ENCODE data around the gene CCR7. TPM values are rescaled to one million over a fixed set of nuclear protein-coding genes. Genes with fewer than 3 reads are reported as not detected.

CCR7 gene
- total and polyA plus RNA-seq, 5 experiments from 2014 or later, result 571 to 2,008 (median 897) TPM

- ATAC-seq (peak; percentile 8 to 20), DNase-seq (peak; percentile 48 to 88 (median 61))
- peak overlapping the region in 9 of 10 donors; percentile 18 to 96 (median 77) for H3K27ac Mint-ChIP-seq
- peaks cover 34 to 78% (median 70%) of the 10 kb centered on the region in 4 donors for H3K4me1 Mint-ChIP-seq
- H3K27me3 Mint-ChIP-seq, result peaks cover 0 to 3% (median 0%) of the 10 kb centered on the region in 5 donors
- POLR2A ChIA-PET, result interaction anchor here (0.6 to 34.1 kb wide), 16 partner anchors 8 to 174 kb away, joined by 3 to 1289 read pairs (median 6); partner anchors contain the start of genes CCR7 and IGFBP4
- peaks cover 0 to 3% (median 0%) of the 10 kb centered on the region in 3 donors for H3K36me3 Mint-ChIP-seq
- H3K4me3 Mint-ChIP-seq, result peak overlapping the region in 9 of 10 donors; percentile 29 to 65 (median 39)
- peaks cover 0 to 8% (median 0%) of the 10 kb centered on the region in 9 donors for H3K9me3 Mint-ChIP-seq
Observed at GRCh38 chr17:40531051-40531991, 34.0 kb downstream of the CCR7 start.

- H3K27ac Mint-ChIP-seq, result peak overlapping the region in 8 of 10 donors; percentile 51 to 96 (median 79)
- no peak for DNase-seq
- peak overlapping the region in 9 of 10 donors; percentile 22 to 65 (median 39) for H3K4me3 Mint-ChIP-seq
- H3K36me3 Mint-ChIP-seq, result peaks cover 0 to 6% (median 3%) of the 10 kb centered on the region in 3 donors
- H3K9me3 Mint-ChIP-seq, result peaks cover 0 to 16% (median 2%) of the 10 kb centered on the region in 9 donors
- peaks cover 31 to 71% (median 62%) of the 10 kb centered on the region in 4 donors for H3K4me1 Mint-ChIP-seq
- ATAC-seq, result no peak
- POLR2A ChIA-PET, result interaction anchor here (0.5 to 34.1 kb wide), 8 partner anchors 11 to 126 kb away, joined by 3 to 1289 read pairs (median 4); partner anchors contain the start of gene CCR7
- peaks cover 0 to 3% (median 0%) of the 10 kb centered on the region in 5 donors for H3K27me3 Mint-ChIP-seq
Observed at GRCh38 chr17:40530531-40530994, 34.7 kb downstream of the CCR7 start.

- peaks cover 0 to 22% (median 5%) of the 10 kb centered on the region in 9 donors for H3K9me3 Mint-ChIP-seq
- POLR2A ChIA-PET, result interaction anchor here (0.5 to 34.1 kb wide), 6 partner anchors 12 to 125 kb away, joined by 3 to 1289 read pairs (median 4); partner anchors contain the start of gene CCR7
- DNase-seq (no peak), ATAC-seq (no peak)
- peak overlapping the region in 4 of 10 donors; percentile 51 to 89 (median 63) for H3K27ac Mint-ChIP-seq
- H3K4me3 Mint-ChIP-seq, result no peak overlapping the region
- peaks cover 3 to 12% (median 5%) of the 10 kb centered on the region in 3 donors for H3K36me3 Mint-ChIP-seq
- H3K27me3 Mint-ChIP-seq, result peaks cover 0 to 3% (median 0%) of the 10 kb centered on the region in 5 donors
- H3K4me1 Mint-ChIP-seq, result peaks cover 31 to 65% (median 60%) of the 10 kb centered on the region in 4 donors
Observed at GRCh38 chr17:40529991-40530390, 35.3 kb downstream of the CCR7 start.

GRCh38 chr17:40528692-40529417 is 36.4 kb downstream of the CCR7 start:
- H3K27me3 Mint-ChIP-seq, result peaks cover 0 to 3% (median 0%) of the 10 kb centered on the region in 5 donors
- peak overlapping the region in 3 of 10 donors; percentile 42 to 62 (median 53) for H3K4me3 Mint-ChIP-seq
- peak overlapping the region in 6 of 10 donors; percentile 31 to 91 (median 64) for H3K27ac Mint-ChIP-seq
- peaks cover 26 to 55% (median 51%) of the 10 kb centered on the region in 4 donors for H3K4me1 Mint-ChIP-seq
- peaks cover 0 to 33% (median 16%) of the 10 kb centered on the region in 9 donors for H3K9me3 Mint-ChIP-seq
- ATAC-seq, result no peak
- peak in 2 of 10 donors; percentile 45 to 46 for DNase-seq
- POLR2A ChIA-PET, result interaction anchor here (0.5 to 34.1 kb wide), 6 partner anchors 11 to 418 kb away, joined by 3 to 1289 read pairs (median 5); partner anchors contain the start of gene CCR7
- H3K36me3 Mint-ChIP-seq, result peaks cover 3 to 18% (median 16%) of the 10 kb centered on the region in 3 donors

GRCh38 chr17:40526668-40527067 is 38.6 kb downstream of the CCR7 start:
- POLR2A ChIA-PET, result interaction anchor here (0.5 to 34.1 kb wide), 2 partner anchors 32 to 37 kb away, joined by 3 to 1289 read pairs; partner anchors contain the start of gene CCR7
- H3K36me3 Mint-ChIP-seq, result peaks cover 0 to 18% (median 16%) of the 10 kb centered on the region in 3 donors
- DNase-seq (no peak), ATAC-seq (no peak)
- H3K4me3 Mint-ChIP-seq, result no peak overlapping the region
- peak overlapping the region in 1 of 10 donors; percentile 53 for H3K27ac Mint-ChIP-seq
- H3K9me3 Mint-ChIP-seq, result peaks cover 0 to 29% (median 19%) of the 10 kb centered on the region in 9 donors
- peaks cover 11 to 42% (median 35%) of the 10 kb centered on the region in 4 donors for H3K4me1 Mint-ChIP-seq
- no peaks in the 10 kb centered on the region for H3K27me3 Mint-ChIP-seq

GRCh38 chr17:40525294-40525693 is 40.0 kb downstream of the CCR7 start:
- Mint-ChIP-seq H3K27ac (no peak overlapping the region), H3K36me3 (peaks cover 0 to 18% (median 16%) of the 10 kb centered on the region in 3 donors)

GRCh38 chr17:40524243-40524965 is 40.9 kb downstream of the CCR7 start:
- Mint-ChIP-seq H3K9me3 (peaks cover 0 to 29% (median 19%) of the 10 kb centered on the region in 9 donors), H3K27ac (no peak overlapping the region), H3K4me1 (peaks cover 2 to 27% (median 23%) of the 10 kb centered on the region in 4 donors), H3K36me3 (peaks cover 0 to 18% (median 16%) of the 10 kb centered on the region in 3 donors), H3K4me3 (no peak overlapping the region), H3K27me3 (no peaks in the 10 kb centered on the region)
- DNase-seq (no peak), ATAC-seq (no peak)
- POLR2A ChIA-PET, result interaction anchor here (0.7 to 34.1 kb wide), 2 partner anchors 9 to 35 kb away, joined by 3 to 1289 read pairs; partner anchors contain the start of gene CCR7

More at GRCh38 chr17:40525294-40525693, 40.0 kb downstream of the CCR7 start:
- POLR2A ChIA-PET, result interaction anchor here (0.6 to 34.1 kb wide), 3 partner anchors 34 to 50 kb away, joined by 3 to 1289 read pairs (median 5); partner anchors contain the start of gene CCR7
- DNase-seq (no peak), ATAC-seq (no peak)
- no peaks in the 10 kb centered on the region for H3K27me3 Mint-ChIP-seq
- H3K4me3 Mint-ChIP-seq, result no peak overlapping the region
- peaks cover 2 to 34% (median 25%) of the 10 kb centered on the region in 4 donors for H3K4me1 Mint-ChIP-seq
- peaks cover 0 to 29% (median 19%) of the 10 kb centered on the region in 9 donors for H3K9me3 Mint-ChIP-seq

GRCh38 chr17:40522961-40523310 is 42.3 kb downstream of the CCR7 start:
- DNase-seq (no peak), ATAC-seq (no peak)
- H3K27ac Mint-ChIP-seq, result no peak overlapping the region
- no peaks in the 10 kb centered on the region for H3K27me3 Mint-ChIP-seq
- H3K4me1 Mint-ChIP-seq, result peaks cover 10 to 27% (median 24%) of the 10 kb centered on the region in 4 donors
- POLR2A ChIA-PET, result interaction anchor here (1.0 to 1.5 kb wide), 3 partner anchors 9 to 38 kb away, joined by 3 to 4 read pairs (median 3); no protein-coding TSS in a partner anchor
- peaks cover 0 to 29% (median 19%) of the 10 kb centered on the region in 9 donors for H3K9me3 Mint-ChIP-seq
- peaks cover 0 to 18% (median 16%) of the 10 kb centered on the region in 3 donors for H3K36me3 Mint-ChIP-seq
- no peak overlapping the region for H3K4me3 Mint-ChIP-seq

- POLR2A ChIA-PET, result interaction anchor here (1.0 to 1.5 kb wide), 3 partner anchors 10 to 39 kb away, joined by 3 to 4 read pairs (median 3); no protein-coding TSS in a partner anchor
- Mint-ChIP-seq H3K4me1 (peaks cover 11 to 30% (median 28%) of the 10 kb centered on the region in 4 donors), H3K9me3 (peaks cover 0 to 29% (median 19%) of the 10 kb centered on the region in 9 donors), H3K27me3 (peaks cover 0 to under 1% (median 0%) of the 10 kb centered on the region in 5 donors), H3K4me3 (no peak overlapping the region), H3K27ac (peak overlapping the region in 1 of 10 donors; percentile 65), H3K36me3 (peaks cover 0 to 18% (median 16%) of the 10 kb centered on the region in 3 donors)
- ATAC-seq (no peak), DNase-seq (no peak)
Observed at GRCh38 chr17:40522250-40522960, 42.9 kb downstream of the CCR7 start.

- peaks cover 0 to 23% (median 18%) of the 10 kb centered on the region in 9 donors for H3K9me3 Mint-ChIP-seq
- H3K4me1 Mint-ChIP-seq, result peaks cover 22 to 43% (median 42%) of the 10 kb centered on the region in 4 donors
- peaks cover 0 to 4% (median 0%) of the 10 kb centered on the region in 5 donors for H3K27me3 Mint-ChIP-seq
- ATAC-seq (no peak), DNase-seq (no peak)
- no peak overlapping the region for H3K4me3 Mint-ChIP-seq
- peaks cover 0 to 16% (median 16%) of the 10 kb centered on the region in 3 donors for H3K36me3 Mint-ChIP-seq
- POLR2A ChIA-PET, result interaction anchor here (1.0 kb wide), 1 partner anchor 11 kb away, joined by 3 read pairs; no protein-coding TSS in a partner anchor
- H3K27ac Mint-ChIP-seq, result no peak overlapping the region
Observed at GRCh38 chr17:40520991-40521453, 44.2 kb downstream of the CCR7 start.

Data from naive thymus-derived CD8-positive, alpha-beta T cell (primary cell).